ENCODE measurements around the gene HHAT. TPM values are rescaled to one million over a fixed set of nuclear protein-coding genes. Genes with fewer than 3 reads are reported as not detected.

HHAT gene
- polyA plus RNA-seq, 4 donors, result 0.27 to 4.0 (median 1.4) TPM

Other genes with a start within 250 kb of the HHAT start
- gene SERTAD4, start 96.1 kb upstream of the HHAT start, polyA plus RNA-seq, result 1 to 10 TPM in 1 of 4 donors, under 1 TPM in 1, not detected in 2; 0.88 to 1.0 TPM

Data from small intestine (tissue), 4 donors.